Bronchial epithelial cell (primary cell): ENCODE results near the gene SLC12A7. TPM values are rescaled to one million over a fixed set of nuclear protein-coding genes. Genes with fewer than 3 reads are reported as not detected.

Experiments
- DNase-seq: peaks from one replicate; pipeline ENCODE4 v3.0.0-alpha.2; 2010; ENCODE audit warnings: low read depth
- FAIRE-seq: peaks from 2 replicates; lab custom pipeline; 2011; peaks lifted over from hg19 to GRCh38; lab: Jason Lieb, UNC
- H3K27me3 ChIP-seq: 2 replicates; pipeline ENCODE4 v1.5.1; 2011; ENCODE audit warnings: low read length; ENCODE audit not compliant: control insufficient read depth, insufficient read depth
- H3K36me3 ChIP-seq: 2 replicates; pipeline ENCODE4 v1.5.1; 2011; ENCODE audit warnings: low read length; ENCODE audit not compliant: control insufficient read depth, insufficient read depth
- H3K4me3 ChIP-seq: 2 replicates; pipeline ENCODE4 v1.5.1; 2011; ENCODE audit warnings: mild to moderate bottlenecking, low read depth, low read length, control low read depth
- CTCF ChIP-seq: IDR thresholded peaks from 2 replicates; pipeline ENCODE4 v1.5.1; 2011; ENCODE audit warnings: mild to moderate bottlenecking, moderate library complexity, low read length, control low read depth, inconsistent platforms; ENCODE audit not compliant: insufficient read depth, severe bottlenecking
- total RNA-seq: library from RNA; depleted of rRNA; stranded (reverse); fragments of >200 nt; gene quantifications from 2 replicates; pipeline ENCODE4 v1.2.1, GENCODE V29; 2014

Gene SLC12A7
- total RNA-seq, 1 donor from 2014 or later: 10.3 TPM

GRCh38 chr5:1133510-1134201, 21.8 kb upstream of the SLC12A7 start:
- no peak for FAIRE-seq
- no peak for TF ChIP-seq CTCF
- peaks cover 2% of the 10 kb centered on the region for H3K27me3 ChIP-seq

GRCh38 chr5:1133108-1133507, 21.2 kb upstream of the SLC12A7 start:
- FAIRE-seq: no peak
- DNase-seq: no peak
- Histone ChIP-seq H3K27me3 (peaks cover 2% of the 10 kb centered on the region), H3K36me3 (no peaks in the 10 kb centered on the region), H3K4me3 (no peak overlapping the region)
- no peak for TF ChIP-seq CTCF

More at GRCh38 chr5:1133510-1134201, 21.8 kb upstream of the SLC12A7 start:
- DNase-seq: no peak
- Histone ChIP-seq H3K36me3 (no peaks in the 10 kb centered on the region), H3K4me3 (no peak overlapping the region)

- H3K36me3 ChIP-seq: no peaks in the 10 kb centered on the region
- DNase-seq (no peak), FAIRE-seq (no peak)
- no peak for TF ChIP-seq CTCF
- no peak overlapping the region for H3K4me3 ChIP-seq
- H3K27me3 ChIP-seq: peaks cover 4% of the 10 kb centered on the region
These were observed 20.7 kb upstream of the SLC12A7 start for GRCh38 chr5:1132570-1132969.

GRCh38 chr5:1131726-1132125, 19.9 kb upstream of the SLC12A7 start:
- DNase-seq (no peak), FAIRE-seq (no peak)
- Histone ChIP-seq H3K4me3 (no peak overlapping the region), H3K36me3 (no peaks in the 10 kb centered on the region), H3K27me3 (peaks cover 4% of the 10 kb centered on the region)
- no peak for TF ChIP-seq CTCF

- DNase-seq (no peak), FAIRE-seq (no peak)
- no peak for TF ChIP-seq CTCF
- Histone ChIP-seq H3K27me3 (peaks cover 4% of the 10 kb centered on the region), H3K4me3 (no peak overlapping the region), H3K36me3 (no peaks in the 10 kb centered on the region)
These were observed 19.3 kb upstream of the SLC12A7 start for GRCh38 chr5:1131191-1131621.
